Measurements from ENCODE around the gene TSPEAR.
"Not testable (repeated sequence)": the region's sequence is repeated elsewhere in the genome, so short reads cannot be mapped to it uniquely, and the experiment has no call there.

TSPEAR gene

GRCh38 chr21:44574457-44575306 lies 136.7 kb downstream of the TSPEAR start:
- no peak; the same call in 2 of the 3 replicates for ATAC-seq
- TF ChIP-seq ZNF565 (CRISPR knock-in tag; conservative IDR thresholded peaks at IDR 0.05; ENCODE audit: low read depth) (no peak), POU6F1 (CRISPR knock-in tag; IDR thresholded peaks at IDR 0.05; ENCODE audit: borderline replicate concordance, low read depth) (no peak), ZC3H10 (CRISPR knock-in tag; IDR thresholded peaks at IDR 0.05) (no peak), GLIS3 (CRISPR knock-in tag; IDR thresholded peaks at IDR 0.05) (no peak)

- ATAC-seq = not testable (repeated sequence)
Measured at GRCh38 chr21:44573630-44574456, 137.5 kb downstream of the TSPEAR start, which contains the start of gene KRTAP10-4. KRTAP10-4 (plus strand) TSS chr21:44573729; CDS start chr21:44573759, 30 bp downstream.

DNA sequence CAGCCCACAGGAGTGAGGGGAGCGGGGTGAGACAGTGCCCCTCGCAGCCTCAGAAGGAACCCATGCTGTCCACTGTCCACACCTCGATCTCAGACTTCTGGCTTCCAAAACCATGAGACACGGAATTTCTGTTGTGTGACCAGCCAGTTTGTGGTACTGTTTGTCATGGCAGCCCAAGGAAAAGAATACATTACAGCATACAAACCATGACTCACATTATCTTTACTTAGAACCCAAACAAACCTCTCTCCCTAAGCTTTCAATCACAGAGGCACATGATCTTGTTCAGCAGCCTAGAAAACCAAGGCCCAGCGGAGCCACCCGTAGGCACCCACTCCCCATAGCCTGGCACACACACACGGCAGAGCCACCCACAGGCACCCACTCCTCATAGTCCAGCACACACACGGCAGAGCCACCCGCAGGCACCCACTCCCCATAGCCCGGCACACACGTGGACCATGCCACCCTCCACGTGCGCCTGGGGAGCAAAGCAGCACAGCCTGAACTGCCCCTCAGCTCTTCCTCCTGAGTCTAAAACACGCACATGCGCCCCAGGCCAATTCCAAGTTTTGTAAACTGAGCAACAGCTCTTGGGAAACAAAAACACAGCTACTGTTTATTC lies 138.3 kb downstream of the TSPEAR start:
- no peak; the same call in 2 of the 3 replicates for ATAC-seq
- TF ChIP-seq ARNTL (CRISPR knock-in tag; IDR thresholded peaks at IDR 0.05; ENCODE audit: borderline replicate concordance, low read depth) (no peak), TSHZ2 (CRISPR knock-in tag; IDR thresholded peaks at IDR 0.05) (no peak), ZNF70 (CRISPR knock-in tag; IDR thresholded peaks at IDR 0.05) (no peak), ISL1 (CRISPR knock-in tag; IDR thresholded peaks at IDR 0.05) (no peak), SNAI2 (CRISPR knock-in tag; IDR thresholded peaks at IDR 0.05) (no peak)
- TF ChIP-seq, protein P1, sequence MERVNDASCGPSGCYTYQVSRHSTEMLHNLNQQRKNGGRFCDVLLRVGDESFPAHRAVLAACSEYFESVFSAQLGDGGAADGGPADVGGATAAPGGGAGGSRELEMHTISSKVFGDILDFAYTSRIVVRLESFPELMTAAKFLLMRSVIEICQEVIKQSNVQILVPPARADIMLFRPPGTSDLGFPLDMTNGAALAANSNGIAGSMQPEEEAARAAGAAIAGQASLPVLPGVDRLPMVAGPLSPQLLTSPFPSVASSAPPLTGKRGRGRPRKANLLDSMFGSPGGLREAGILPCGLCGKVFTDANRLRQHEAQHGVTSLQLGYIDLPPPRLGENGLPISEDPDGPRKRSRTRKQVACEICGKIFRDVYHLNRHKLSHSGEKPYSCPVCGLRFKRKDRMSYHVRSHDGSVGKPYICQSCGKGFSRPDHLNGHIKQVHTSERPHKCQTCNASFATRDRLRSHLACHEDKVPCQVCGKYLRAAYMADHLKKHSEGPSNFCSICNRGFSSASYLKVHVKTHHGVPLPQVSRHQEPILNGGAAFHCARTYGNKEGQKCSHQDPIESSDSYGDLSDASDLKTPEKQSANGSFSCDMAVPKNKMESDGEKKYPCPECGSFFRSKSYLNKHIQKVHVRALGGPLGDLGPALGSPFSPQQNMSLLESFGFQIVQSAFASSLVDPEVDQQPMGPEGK (CRISPR knock-in tag; IDR thresholded peaks at IDR 0.05; ENCODE audit: borderline replicate concordance) = no peak

DNA sequence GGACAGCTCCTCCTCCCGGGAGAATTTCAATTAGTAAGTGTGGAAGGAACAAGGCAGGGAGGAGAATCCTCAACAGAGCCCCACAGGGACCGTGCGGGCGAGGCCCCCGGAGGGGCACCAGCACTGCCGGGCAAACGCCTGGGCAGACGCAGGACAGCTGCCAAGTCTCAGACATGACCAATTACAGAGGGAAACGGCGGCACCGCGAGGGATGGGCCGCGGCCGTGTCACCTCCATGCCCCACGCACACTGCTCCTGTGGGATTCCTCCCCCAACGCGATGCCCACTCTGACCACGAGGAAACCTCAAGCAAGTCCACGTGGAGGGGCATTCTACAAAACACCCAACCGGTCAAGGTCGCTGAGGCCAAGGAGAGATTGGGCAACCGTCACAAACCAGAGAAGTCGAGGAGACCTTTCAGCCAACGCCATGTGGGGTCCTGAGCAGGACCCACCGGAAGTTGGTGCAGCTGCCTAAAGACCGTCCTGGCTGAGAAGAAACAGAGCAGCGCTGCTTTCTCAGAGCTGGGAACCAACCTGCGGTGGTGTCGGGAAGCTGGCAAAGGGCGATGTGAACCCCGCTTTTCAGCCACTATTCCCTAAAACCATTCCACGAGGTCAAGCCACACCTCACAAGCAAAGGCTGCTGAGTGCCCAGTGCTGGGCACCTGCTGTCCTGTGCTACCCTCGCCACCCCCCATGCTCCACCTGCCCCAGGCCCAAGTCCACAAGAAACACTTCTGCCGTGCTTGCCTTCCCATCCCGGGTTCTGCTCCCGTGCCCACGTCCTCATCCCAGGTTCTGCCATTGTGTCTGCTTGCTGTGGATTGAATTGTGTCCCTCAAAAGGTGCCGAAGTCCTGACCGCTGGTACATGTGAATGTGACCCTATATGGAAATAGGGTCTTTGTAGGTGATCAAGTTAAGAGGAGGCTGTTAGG lies 139.3 kb downstream of the TSPEAR start:
- ATAC-seq = no peak
- TF ChIP-seq SNAI2 (CRISPR knock-in tag; IDR thresholded peaks at IDR 0.05) = no peak
- TF ChIP-seq BACH2 (CRISPR knock-in tag; IDR thresholded peaks at IDR 0.05; ENCODE audit: borderline replicate concordance) = no peak
- TF ChIP-seq ZFP3 (CRISPR knock-in tag; IDR thresholded peaks at IDR 0.05) = no peak
- TF ChIP-seq CSRNP3 (CRISPR knock-in tag; IDR thresholded peaks at IDR 0.05) = no peak
- TF ChIP-seq ZFP30 (CRISPR knock-in tag; IDR thresholded peaks at IDR 0.05) = no peak
- TF ChIP-seq TCF4 (CRISPR knock-in tag; IDR thresholded peaks at IDR 0.05; ENCODE audit: borderline replicate concordance) = no peak
- TF ChIP-seq, protein P2, sequence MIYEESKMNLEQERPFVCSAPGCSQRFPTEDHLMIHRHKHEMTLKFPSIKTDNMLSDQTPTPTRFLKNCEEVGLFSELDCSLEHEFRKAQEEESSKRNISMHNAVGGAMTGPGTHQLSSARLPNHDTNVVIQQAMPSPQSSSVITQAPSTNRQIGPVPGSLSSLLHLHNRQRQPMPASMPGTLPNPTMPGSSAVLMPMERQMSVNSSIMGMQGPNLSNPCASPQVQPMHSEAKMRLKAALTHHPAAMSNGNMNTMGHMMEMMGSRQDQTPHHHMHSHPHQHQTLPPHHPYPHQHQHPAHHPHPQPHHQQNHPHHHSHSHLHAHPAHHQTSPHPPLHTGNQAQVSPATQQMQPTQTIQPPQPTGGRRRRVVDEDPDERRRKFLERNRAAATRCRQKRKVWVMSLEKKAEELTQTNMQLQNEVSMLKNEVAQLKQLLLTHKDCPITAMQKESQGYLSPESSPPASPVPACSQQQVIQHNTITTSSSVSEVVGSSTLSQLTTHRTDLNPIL (CRISPR knock-in tag; IDR thresholded peaks at IDR 0.05; ENCODE audit: low read depth) = no peak
- TF ChIP-seq CSDC2 (CRISPR knock-in tag; IDR thresholded peaks at IDR 0.05) = no peak
- no peak for TF ChIP-seq ISL1 (CRISPR knock-in tag; IDR thresholded peaks at IDR 0.05)
- no peak for TF ChIP-seq ZNF70 (CRISPR knock-in tag; IDR thresholded peaks at IDR 0.05)
- no peak for TF ChIP-seq ZNF8 (CRISPR knock-in tag; IDR thresholded peaks at IDR 0.05)
- no peak for TF ChIP-seq ZC3H10 (CRISPR knock-in tag; IDR thresholded peaks at IDR 0.05)
- no peak for TF ChIP-seq TSHZ2 (CRISPR knock-in tag; IDR thresholded peaks at IDR 0.05)
- no peak for TF ChIP-seq GLIS3 (CRISPR knock-in tag; IDR thresholded peaks at IDR 0.05)

Data from SK-N-SH treated with all-trans-retinoic acid at 6 μM for 48 hours (cell line).